Subcutaneous adipose tissue (tissue), 4 donors: ENCODE results near the gene LDB2. TPM values are rescaled to one million over a fixed set of nuclear protein-coding genes. Genes with fewer than 3 reads are reported as not detected.

Experiments
- CTCF ChIP-seq: fragments of 450-650 bp; IDR thresholded peaks from one replicate; pipeline ENCODE4 v1.5.1; 2016; ENCODE audit warnings: low read depth, mild to moderate bottlenecking, control low read depth, antibody characterized with exemption, moderate library complexity
- total RNA-seq, 4 donors: library from RNA; depleted of rRNA; stranded (reverse); fragments of >200 nt; gene quantifications; one replicate each; pipeline ENCODE4 v1.1.0, GENCODE V29; 2016

LDB2 gene
- total RNA-seq, 4 donors from 2014 or later = 19.0 to 122 (median 42.6) TPM

GRCh38 chr4:16674082-16674481 is 224.4 kb downstream of the LDB2 start:
- no peak for TF ChIP-seq CTCF

GRCh38 chr4:16672421-16672820 is 226.0 kb downstream of the LDB2 start:
- TF ChIP-seq CTCF = no peak

GRCh38 chr4:16671741-16672140 is 226.7 kb downstream of the LDB2 start:
- TF ChIP-seq CTCF = no peak

GRCh38 chr4:16670727-16671126 is 227.7 kb downstream of the LDB2 start:
- TF ChIP-seq CTCF = no peak

GRCh38 chr4:16669036-16669435 is 229.4 kb downstream of the LDB2 start:
- TF ChIP-seq CTCF = no peak

- TF ChIP-seq CTCF = no peak
Observed at GRCh38 chr4:16668488-16668887, 230.0 kb downstream of the LDB2 start.

GRCh38 chr4:16667464-16667863 is 231.0 kb downstream of the LDB2 start:
- TF ChIP-seq CTCF = no peak
